ENCODE data around the gene TRPC4AP. TPM values are rescaled to one million over a fixed set of nuclear protein-coding genes. Genes with fewer than 3 reads are reported as not detected.

The TRPC4AP gene
- total RNA-seq, 2 donors from 2014 or later: 65.4 to 76.6 TPM

DNA sequence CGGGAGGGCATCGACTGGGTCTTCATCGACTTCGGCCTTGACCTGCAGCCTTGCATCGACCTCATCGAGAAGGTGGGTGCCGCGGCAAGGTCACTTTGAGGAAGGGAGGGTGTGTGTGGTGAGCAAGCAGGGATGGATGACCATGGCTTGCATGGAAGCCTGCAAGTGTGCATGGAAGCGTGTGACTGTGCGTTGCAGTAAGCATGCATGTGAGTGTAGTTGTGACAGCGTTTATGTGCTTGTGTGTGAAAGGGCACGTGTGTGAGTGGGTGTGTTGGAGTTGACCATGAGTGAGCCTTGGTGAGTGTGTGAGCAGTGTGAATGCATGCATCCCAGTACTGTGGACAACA, 104.4 kb downstream of the TRPC4AP start:
- intact Hi-C loops (cut with DNase I): no loop called here
- no peak overlapping the region for H3K4me3 ChIP-seq
- no peaks in the 10 kb centered on the region for H3K36me3 ChIP-seq
- DNase-seq (ENCODE audit: low spot score): no peak
- peaks cover 2% of the 10 kb centered on the region for H3K27me3 ChIP-seq (replicated peaks; ENCODE audit: insufficient read depth)
- no peaks in the 10 kb centered on the region for H3K4me1 ChIP-seq (replicated peaks)
- 83% methylated on average over 12 of the region's 12 CpGs for WGBS
- H3K27ac ChIP-seq: no peak overlapping the region
- TF ChIP-seq POLR2AphosphoS5 (IDR thresholded peaks at IDR 0.05) (no peak), CTCF (IDR thresholded peaks at IDR 0.05) (no peak), POLR2A (IDR thresholded peaks at IDR 0.05) (no peak)
- H3K9me3 ChIP-seq: no peaks in the 10 kb centered on the region

GRCh38 chr20:34987288-34988190, 105.1 kb downstream of the TRPC4AP start:
- Histone ChIP-seq H3K4me1 (replicated peaks) (no peaks in the 10 kb centered on the region), H3K9me3 (no peaks in the 10 kb centered on the region), H3K4me3 (no peak overlapping the region), H3K27me3 (replicated peaks; ENCODE audit: insufficient read depth) (peaks cover 2% of the 10 kb centered on the region), H3K36me3 (no peaks in the 10 kb centered on the region), H3K27ac (no peak overlapping the region)
- DNase-seq (ENCODE audit: low spot score): no peak
- intact Hi-C loops (cut with DNase I): no loop called here
- WGBS: 74% methylated on average over 15 of the region's 15 CpGs
- no peak for TF ChIP-seq POLR2A (IDR thresholded peaks at IDR 0.05)
- no peak for TF ChIP-seq CTCF (IDR thresholded peaks at IDR 0.05)
- TF ChIP-seq POLR2AphosphoS5 (IDR thresholded peaks at IDR 0.05): no peak

DNA sequence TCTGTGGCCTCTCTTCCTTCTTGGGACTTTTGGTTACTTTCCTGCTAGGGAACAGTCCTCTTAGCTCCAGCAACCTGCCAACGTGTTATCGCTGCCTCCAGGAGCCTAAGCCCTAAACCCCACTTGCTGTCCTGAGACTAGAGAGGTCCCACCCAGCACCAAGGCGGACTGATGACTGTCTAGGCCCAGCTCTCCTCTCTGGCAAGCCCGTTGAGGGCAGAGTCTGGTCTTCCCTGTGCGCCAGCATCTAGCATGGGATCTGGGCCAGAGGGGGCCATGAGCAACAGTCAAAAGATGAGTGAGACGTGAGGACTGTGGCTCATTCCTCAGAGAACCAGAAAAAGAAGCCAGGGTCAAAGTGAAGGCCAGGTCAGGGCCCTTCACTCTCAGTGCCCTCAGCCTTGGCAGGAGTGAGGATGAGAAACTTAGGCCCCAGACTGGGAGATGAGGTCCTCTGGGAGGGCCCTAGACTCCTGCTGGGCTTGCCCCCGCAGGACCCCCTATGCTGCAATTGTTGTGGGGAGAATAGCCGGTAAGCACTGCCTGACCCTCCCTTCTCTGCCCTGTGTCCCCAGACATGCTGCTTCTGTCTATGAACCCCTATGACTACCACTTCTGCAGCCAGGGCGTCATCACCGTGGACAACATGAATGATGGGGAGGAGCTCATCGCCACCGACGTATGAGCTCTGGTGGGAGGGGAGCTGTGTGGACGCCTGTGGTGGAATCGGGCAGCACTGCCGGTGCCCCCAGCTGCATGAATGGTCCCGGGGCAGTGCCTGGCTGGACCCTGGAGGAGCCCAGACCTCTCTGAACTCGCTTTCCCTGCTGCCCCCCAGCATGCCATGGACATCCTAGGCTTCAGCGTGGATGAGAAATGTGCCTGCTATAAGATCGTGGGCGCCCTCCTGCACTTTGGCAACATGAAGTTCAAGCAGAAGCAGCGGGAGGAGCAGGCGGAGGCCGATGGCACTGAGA, 106.0 kb downstream of the TRPC4AP start:
- H3K27ac ChIP-seq: no peak overlapping the region
- no peaks in the 10 kb centered on the region for H3K36me3 ChIP-seq
- intact Hi-C loops (cut with DNase I): no loop called here
- H3K9me3 ChIP-seq: no peaks in the 10 kb centered on the region
- no peak for DNase-seq (ENCODE audit: low spot score)
- H3K4me3 ChIP-seq: no peak overlapping the region
- TF ChIP-seq POLR2AphosphoS5 (IDR thresholded peaks at IDR 0.05): no peak
- TF ChIP-seq CTCF (IDR thresholded peaks at IDR 0.05): no peak
- TF ChIP-seq POLR2A (IDR thresholded peaks at IDR 0.05): no peak
- no peaks in the 10 kb centered on the region for H3K4me1 ChIP-seq (replicated peaks)
- H3K27me3 ChIP-seq (replicated peaks; ENCODE audit: insufficient read depth): peaks cover 2% of the 10 kb centered on the region
- WGBS: 75% methylated on average over 18 of the region's 24 CpGs

DNA sequence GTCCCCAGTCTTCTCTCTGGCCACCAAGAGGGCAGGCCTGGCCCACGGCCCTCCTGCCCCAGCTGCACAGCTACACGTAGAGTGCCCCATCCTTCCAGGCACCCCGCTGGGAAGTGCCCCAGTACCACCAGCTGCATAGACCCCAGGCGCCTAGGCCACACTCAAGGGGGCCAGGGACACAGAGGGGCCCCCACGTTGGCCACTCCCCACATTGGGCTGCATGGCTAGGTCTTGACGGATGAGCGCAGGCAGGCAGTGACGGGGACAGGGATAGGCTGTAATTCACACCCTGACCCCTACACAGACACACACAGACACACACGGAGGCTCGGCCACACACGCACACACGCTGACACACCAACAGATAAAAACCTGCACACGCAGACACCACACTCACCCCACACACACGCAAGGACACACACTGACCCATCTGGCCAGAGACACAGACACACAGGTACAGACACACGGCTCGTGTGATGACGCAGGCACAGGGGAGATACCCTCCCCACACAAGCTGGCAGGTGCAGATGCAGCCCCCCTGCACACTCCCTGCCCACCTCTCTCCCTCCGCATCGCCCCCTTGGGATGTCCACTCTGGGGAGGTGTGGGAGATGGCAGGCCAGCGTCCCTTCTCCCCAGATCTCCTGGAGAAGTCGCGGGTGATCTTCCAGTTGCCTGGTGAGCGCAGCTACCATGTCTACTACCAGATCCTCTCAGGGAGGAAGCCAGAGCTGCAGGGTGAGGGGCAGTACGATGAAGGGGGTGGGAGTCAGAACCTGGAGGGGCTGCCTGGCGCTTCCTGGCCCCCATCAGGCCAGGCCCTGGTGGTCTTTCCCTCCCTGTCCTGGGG, 106.9 kb downstream of the TRPC4AP start:
- Histone ChIP-seq H3K27me3 (replicated peaks; ENCODE audit: insufficient read depth) (peaks cover 2% of the 10 kb centered on the region), H3K9me3 (no peaks in the 10 kb centered on the region), H3K4me1 (replicated peaks) (no peaks in the 10 kb centered on the region), H3K36me3 (no peaks in the 10 kb centered on the region), H3K4me3 (no peak overlapping the region), H3K27ac (no peak overlapping the region)
- no peak for DNase-seq (ENCODE audit: low spot score)
- TF ChIP-seq POLR2AphosphoS5 (IDR thresholded peaks at IDR 0.05) (no peak), POLR2A (IDR thresholded peaks at IDR 0.05) (no peak), CTCF (IDR thresholded peaks at IDR 0.05) (no peak)
- intact Hi-C loops (cut with DNase I): no loop called here
- 72% methylated on average over 25 of the region's 25 CpGs for WGBS

All from prostate gland (tissue), 2 donors.